ENCODE measurements around the gene ACKR1. TPM values are rescaled to one million over a fixed set of nuclear protein-coding genes. Genes with fewer than 3 reads are reported as not detected.

ACKR1 gene
- total and polyA plus RNA-seq, 2 of the 13 experiments (the other 11 are each of a cell fraction or from before 2014, with no cell fraction given): not detected

DNA sequence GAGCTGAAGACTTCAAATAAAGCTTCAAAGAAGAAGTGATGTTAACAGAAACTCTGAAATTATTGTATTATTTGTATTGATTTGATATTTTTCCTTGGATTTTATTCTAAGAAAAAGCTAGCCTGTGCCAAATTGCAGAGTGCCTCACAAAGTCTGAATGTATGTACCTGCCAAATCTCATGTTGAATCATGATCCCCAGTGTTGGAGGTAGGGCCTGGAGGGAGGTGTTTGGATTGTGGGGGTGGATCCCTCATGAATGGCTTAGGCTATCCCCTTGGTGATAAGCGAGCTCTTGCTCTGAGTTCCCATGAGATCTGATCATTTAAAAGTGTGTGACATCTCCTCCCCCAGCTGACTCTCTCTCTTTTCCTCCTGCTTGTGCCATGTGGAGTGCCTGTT, 43.6 kb downstream of the ACKR1 start:
- Histone ChIP-seq H3K27ac (ENCODE audit: extremely low read length, insufficient read depth, low read length) (no peak overlapping the region), H3K4me3 (replicated peaks in 1 of 3; ENCODE audit: insufficient read depth in 1 of 3, low read depth in 2 of 3, low read length in 3 of 3) (no peak overlapping the region), H3K79me2 (ENCODE audit: insufficient read depth, low read length) (no peaks in the 10 kb centered on the region), H3K9me3 (ENCODE audit: low read length) (peaks cover 80% of the 10 kb centered on the region), H3K9ac (ENCODE audit: insufficient read depth, low read depth, low read length) (no peak overlapping the region), H3K27me3 (ENCODE audit: control insufficient read depth in 1 of 2, insufficient read depth in 2 of 2, low read length in 2 of 2) (no peaks in the 10 kb centered on the region), H3K4me2 (ENCODE audit: low read depth, low read length) (no peak overlapping the region), H4K20me1 (ENCODE audit: insufficient read depth, low read length) (no peaks in the 10 kb centered on the region), H3K4me1 (ENCODE audit: insufficient read depth, low read length) (no peaks in the 10 kb centered on the region), H3K36me3 (replicated peaks in 1 of 2; ENCODE audit: control insufficient read depth in 1 of 2, insufficient read depth in 2 of 2, low read length in 2 of 2) (no peaks in the 10 kb centered on the region), H2AFZ (ENCODE audit: low read length) (no peak overlapping the region)
- WGBS (ENCODE audit: low lambda C conversion rate): 0% methylated on average over 1 of the region's 1 CpG
- intact Hi-C loops (cut with micrococcal nuclease; ENCODE audit: unreplicated experiment) (no loop called here), in situ Hi-C loops (cut with HindIII; ENCODE audit: extremely low pct_ligation_motif_present, low pct_unique_long_range_greater_than_20kb) (no loop called here)
- DNase-seq (ENCODE audit: low spot score) (no peak), FAIRE-seq (no peak), ATAC-seq (no peak)
- ChIA-PET POLR2A (no interaction called here), CTCF (ENCODE audit: low intra/inter-chr PET ratio, low total read pairs) (no interaction called here)
- TF ChIP-seq NFYC (CRISPR knock-in tag; IDR thresholded peaks at IDR 0.05) (no peak), KDM1A (CRISPR knock-in tag; IDR thresholded peaks at IDR 0.05) (no peak), ZNF562 (CRISPR knock-in tag; IDR thresholded peaks at IDR 0.05; ENCODE audit: borderline replicate concordance) (no peak), RXRB (CRISPR knock-in tag; IDR thresholded peaks at IDR 0.05; ENCODE audit: borderline replicate concordance) (no peak), ZNF607 (CRISPR knock-in tag; IDR thresholded peaks at IDR 0.05; ENCODE audit: borderline replicate concordance) (no peak), SAFB2 (CRISPR knock-in tag; IDR thresholded peaks at IDR 0.05; ENCODE audit: borderline replicate concordance, low read depth) (no peak), ZNF512B (CRISPR knock-in tag; IDR thresholded peaks at IDR 0.05; ENCODE audit: borderline replicate concordance) (no peak), ZNF362 (CRISPR knock-in tag; IDR thresholded peaks at IDR 0.05; ENCODE audit: borderline replicate concordance) (no peak), ZNF446 (CRISPR knock-in tag; IDR thresholded peaks at IDR 0.05) (no peak)
- TF ChIP-seq, protein P1, sequence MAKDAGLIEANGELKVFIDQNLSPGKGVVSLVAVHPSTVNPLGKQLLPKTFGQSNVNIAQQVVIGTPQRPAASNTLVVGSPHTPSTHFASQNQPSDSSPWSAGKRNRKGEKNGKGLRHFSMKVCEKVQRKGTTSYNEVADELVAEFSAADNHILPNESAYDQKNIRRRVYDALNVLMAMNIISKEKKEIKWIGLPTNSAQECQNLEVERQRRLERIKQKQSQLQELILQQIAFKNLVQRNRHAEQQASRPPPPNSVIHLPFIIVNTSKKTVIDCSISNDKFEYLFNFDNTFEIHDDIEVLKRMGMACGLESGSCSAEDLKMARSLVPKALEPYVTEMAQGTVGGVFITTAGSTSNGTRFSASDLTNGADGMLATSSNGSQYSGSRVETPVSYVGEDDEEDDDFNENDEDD (CRISPR knock-in tag; IDR thresholded peaks at IDR 0.05; ENCODE audit: borderline replicate concordance): no peak
- TF ChIP-seq, protein P2, sequence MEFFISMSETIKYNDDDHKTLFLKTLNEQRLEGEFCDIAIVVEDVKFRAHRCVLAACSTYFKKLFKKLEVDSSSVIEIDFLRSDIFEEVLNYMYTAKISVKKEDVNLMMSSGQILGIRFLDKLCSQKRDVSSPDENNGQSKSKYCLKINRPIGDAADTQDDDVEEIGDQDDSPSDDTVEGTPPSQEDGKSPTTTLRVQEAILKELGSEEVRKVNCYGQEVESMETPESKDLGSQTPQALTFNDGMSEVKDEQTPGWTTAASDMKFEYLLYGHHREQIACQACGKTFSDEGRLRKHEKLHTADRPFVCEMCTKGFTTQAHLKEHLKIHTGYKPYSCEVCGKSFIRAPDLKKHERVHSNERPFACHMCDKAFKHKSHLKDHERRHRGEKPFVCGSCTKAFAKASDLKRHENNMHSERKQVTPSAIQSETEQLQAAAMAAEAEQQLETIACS (CRISPR knock-in tag; IDR thresholded peaks at IDR 0.05): no peak
- BruUV-seq (replicated peaks): no TSS peak

All from HepG2 (cell line).